Measurements from ENCODE around the gene ZNF260. TPM values are rescaled to one million over a fixed set of nuclear protein-coding genes. Genes with fewer than 3 reads are reported as not detected.

The ZNF260 gene
- total and polyA plus RNA-seq, 2 of the 4 experiments (the other 2 are of a cell fraction): 4.0 to 11.3 TPM

DNA sequence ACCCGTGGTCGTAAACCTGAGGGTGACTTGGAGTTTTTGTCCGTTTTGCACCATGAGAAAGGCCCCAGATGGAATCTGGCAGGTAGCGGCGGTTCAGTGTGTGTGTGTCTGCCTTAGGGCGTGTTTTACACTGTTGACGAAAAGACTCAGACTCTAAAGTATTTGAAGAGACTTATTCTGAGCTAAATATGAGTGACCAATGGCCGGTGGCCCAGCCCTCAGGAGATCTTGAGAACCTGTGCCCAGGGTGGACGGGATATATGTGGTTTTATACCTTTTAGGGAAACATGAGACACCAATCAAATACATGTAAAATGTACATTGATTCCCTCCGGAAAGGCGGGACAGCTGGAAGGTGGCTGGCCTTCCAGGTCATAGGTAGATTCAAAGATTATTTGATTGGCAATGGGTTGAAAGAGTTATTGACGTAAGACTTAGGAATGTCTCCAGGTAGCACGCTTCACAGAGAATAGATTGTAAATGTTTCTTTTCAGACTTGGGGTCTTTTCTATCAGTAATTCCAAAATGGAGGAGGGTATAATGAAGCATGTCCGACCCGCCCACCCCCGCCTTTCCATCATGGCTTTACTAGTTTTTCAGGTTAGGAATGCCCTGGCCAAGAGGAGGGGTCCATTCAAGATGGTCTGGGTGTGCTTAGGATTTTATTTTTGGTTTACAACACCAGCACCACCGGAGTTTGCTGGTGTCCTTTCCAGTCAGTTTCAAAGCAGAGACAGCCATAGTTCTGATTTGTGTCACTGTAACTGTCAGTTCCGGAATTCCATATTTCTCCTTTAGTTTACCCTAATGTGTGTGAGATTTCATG lies 46.0 kb upstream of the ZNF260 start:
- Histone ChIP-seq H4K8ac (ENCODE audit: low read depth in 2 of 2, low read length in 2 of 2) (peak overlapping the region; percentile 79 to 89), H2BK5ac (ENCODE audit: low read depth, low read length, poor library complexity, severe bottlenecking) (peak overlapping the region; percentile 83), H3K4me2 (ENCODE audit: low read depth, low read length) (peak overlapping the region; percentile 68), H3K4me1 (ENCODE audit: control insufficient read depth, insufficient read depth, low read length) (peaks cover 2% of the 10 kb centered on the region; the same call in 1 of the 2 replicates), H2BK120ac (ENCODE audit: low read depth, low read length) (no peak overlapping the region), H2AK9ac (replicated peaks; ENCODE audit: low read depth, low read length, poor library complexity) (peak overlapping the region; percentile 82), H3K4ac (ENCODE audit: low read depth, low read length) (peak overlapping the region; percentile 51), H3K79me1 (ENCODE audit: low read depth in 1 of 2, low read length in 2 of 2) (peaks cover 16 to 29% of the 10 kb centered on the region in 2 experiments), H3K9me3 (ENCODE audit: control insufficient read depth, insufficient read depth, low read length) (peaks cover 13% of the 10 kb centered on the region), H3K18ac (ENCODE audit: low read depth, low read length) (0 out of 2 replicates have a peak overlapping the region, but pooled peaks have one; percentile 9), H3K23ac (ENCODE audit: low read depth, low read length) (peak overlapping the region; percentile 76), H3K56ac (ENCODE audit: extremely low read depth, insufficient read depth, low read length) (peak overlapping the region; percentile 52; the same call in 1 of the 2 replicates), H4K5ac (ENCODE audit: low read depth, low read length) (peak overlapping the region; percentile 78), H3K4me3 (ENCODE audit: insufficient read depth, low read depth, low read length) (peak overlapping the region; percentile 58), H3K9ac (ENCODE audit: low read depth, low read length) (peak overlapping the region; percentile 69), H3K14ac (replicated peaks; ENCODE audit: low read depth, low read length) (peak overlapping the region; percentile 34; the same call in 1 of the 2 replicates), H3K27me3 (ENCODE audit: control insufficient read depth, insufficient read depth, low read length) (no peaks in the 10 kb centered on the region), H2BK15ac (ENCODE audit: low read depth, low read length) (no peak overlapping the region), H3K9me1 (ENCODE audit: insufficient read depth, low read length) (no peaks in the 10 kb centered on the region), H4K20me1 (ENCODE audit: insufficient read depth, low read length) (no peaks in the 10 kb centered on the region), H3K36me3 (ENCODE audit: control insufficient read depth, insufficient read depth, low read length) (peaks cover 24% of the 10 kb centered on the region), H4K91ac (ENCODE audit: insufficient read depth, low read depth, low read length) (peak overlapping the region; percentile 59; the same call in 1 of the 2 replicates), H3K27ac (ENCODE audit: insufficient read depth, low read length) (peak overlapping the region; percentile 87), H2AFZ (replicated peaks; ENCODE audit: low read length, poor library complexity) (peak overlapping the region; percentile 98), H2BK20ac (ENCODE audit: low read depth, low read length) (no peak overlapping the region), H2AK5ac (ENCODE audit: low read depth, low read length) (0 out of 2 replicates have a peak overlapping the region, but pooled peaks have one; percentile 67)
- peak; percentile 35 for DNase-seq
- in situ Hi-C loops (cut with MboI; ENCODE audit: low sequenced_read_pairs) (no loop called here), dilution Hi-C loops (cut with HindIII; ENCODE audit: low sequenced_read_pairs, unreplicated experiment) (no loop called here), intact Hi-C loops (cut with micrococcal nuclease) (loop anchor here (2.0 kb wide), 2 partner anchors 31 to 93 kb away; partner anchors contain the start of genes ZNF382 and ZNF461)
- ChIA-PET POLR2A (ENCODE audit: unreplicated experiment) (no interaction called here), CTCF (no interaction called here)
- peak; percentile 52 for ATAC-seq (ENCODE audit: low read depth)
- WGBS, 2 experiments (ENCODE audit: extremely low coverage in 2 of 2, insufficient read length in 1 of 2): 19% methylated on average over 6 of the region's 18 CpGs; no CpG with 5 or more reads in 1 of the 2 experiments
- TSS peak; percentile 35 for BruUV-seq (replicated peaks)
- no peak for TF ChIP-seq FOS (IDR thresholded peaks at IDR 0.05; ENCODE audit: low read depth, low read length)
- TF ChIP-seq SMC3 (IDR thresholded peaks at IDR 0.05; ENCODE audit: low read depth, low read length): no peak
- TF ChIP-seq MAZ (IDR thresholded peaks at IDR 0.05; ENCODE audit: borderline replicate concordance, low read depth, low read length): no peak
- TF ChIP-seq, protein P1, sequence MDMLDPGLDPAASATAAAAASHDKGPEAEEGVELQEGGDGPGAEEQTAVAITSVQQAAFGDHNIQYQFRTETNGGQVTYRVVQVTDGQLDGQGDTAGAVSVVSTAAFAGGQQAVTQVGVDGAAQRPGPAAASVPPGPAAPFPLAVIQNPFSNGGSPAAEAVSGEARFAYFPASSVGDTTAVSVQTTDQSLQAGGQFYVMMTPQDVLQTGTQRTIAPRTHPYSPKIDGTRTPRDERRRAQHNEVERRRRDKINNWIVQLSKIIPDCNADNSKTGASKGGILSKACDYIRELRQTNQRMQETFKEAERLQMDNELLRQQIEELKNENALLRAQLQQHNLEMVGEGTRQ (IDR thresholded peaks at IDR 0.05; ENCODE audit: low read depth, low read length): no peak
- no peak for TF ChIP-seq POLR2A (IDR thresholded peaks at IDR 0.05; ENCODE audit: low read depth, low read length)
- no peak for TF ChIP-seq BHLHE40 (IDR thresholded peaks at IDR 0.05; ENCODE audit: low read depth, low read length)
- no peak for TF ChIP-seq RAD21 (IDR thresholded peaks at IDR 0.05; ENCODE audit: low read length)
- TF ChIP-seq RCOR1 (IDR thresholded peaks at IDR 0.05; ENCODE audit: insufficient replicate concordance, low read length): no peak
- TF ChIP-seq, protein P2, sequence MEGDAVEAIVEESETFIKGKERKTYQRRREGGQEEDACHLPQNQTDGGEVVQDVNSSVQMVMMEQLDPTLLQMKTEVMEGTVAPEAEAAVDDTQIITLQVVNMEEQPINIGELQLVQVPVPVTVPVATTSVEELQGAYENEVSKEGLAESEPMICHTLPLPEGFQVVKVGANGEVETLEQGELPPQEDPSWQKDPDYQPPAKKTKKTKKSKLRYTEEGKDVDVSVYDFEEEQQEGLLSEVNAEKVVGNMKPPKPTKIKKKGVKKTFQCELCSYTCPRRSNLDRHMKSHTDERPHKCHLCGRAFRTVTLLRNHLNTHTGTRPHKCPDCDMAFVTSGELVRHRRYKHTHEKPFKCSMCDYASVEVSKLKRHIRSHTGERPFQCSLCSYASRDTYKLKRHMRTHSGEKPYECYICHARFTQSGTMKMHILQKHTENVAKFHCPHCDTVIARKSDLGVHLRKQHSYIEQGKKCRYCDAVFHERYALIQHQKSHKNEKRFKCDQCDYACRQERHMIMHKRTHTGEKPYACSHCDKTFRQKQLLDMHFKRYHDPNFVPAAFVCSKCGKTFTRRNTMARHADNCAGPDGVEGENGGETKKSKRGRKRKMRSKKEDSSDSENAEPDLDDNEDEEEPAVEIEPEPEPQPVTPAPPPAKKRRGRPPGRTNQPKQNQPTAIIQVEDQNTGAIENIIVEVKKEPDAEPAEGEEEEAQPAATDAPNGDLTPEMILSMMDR (conservative IDR thresholded peaks at IDR 0.05; ENCODE audit: low read depth, low read length): no peak
- TF ChIP-seq NFE2L2 (IDR thresholded peaks at IDR 0.05; ENCODE audit: low read depth, low read length): no peak
- no peak for TF ChIP-seq RFX5 (IDR thresholded peaks at IDR 0.05; ENCODE audit: low read depth, low read length)
- TF ChIP-seq MAFK (IDR thresholded peaks at IDR 0.05; ENCODE audit: low read depth, low read length): no peak
- TF ChIP-seq CHD1 (IDR thresholded peaks at IDR 0.05; ENCODE audit: low read depth, low read length): no peak
- TF ChIP-seq CEBPB (IDR thresholded peaks at IDR 0.05; ENCODE audit: low read depth, low read length): no peak
- no peak for TF ChIP-seq MXI1 (IDR thresholded peaks at IDR 0.05; ENCODE audit: borderline replicate concordance, low read depth, low read length)
